ENCODE measurements around the gene INS.
"Not testable (repeated sequence)": the region's sequence is repeated elsewhere in the genome, so short reads cannot be mapped to it uniquely, and the experiment has no call there.

Gene INS

GRCh38 chr11:2131371-2132236 is 29.4 kb downstream of the INS start:
- no peak for DNase-seq

GRCh38 chr11:2130881-2131352 is 30.1 kb downstream of the INS start:
- no peak for DNase-seq

- no peak for DNase-seq
These were observed 31.2 kb downstream of the INS start for GRCh38 chr11:2129699-2130366.

DNA sequence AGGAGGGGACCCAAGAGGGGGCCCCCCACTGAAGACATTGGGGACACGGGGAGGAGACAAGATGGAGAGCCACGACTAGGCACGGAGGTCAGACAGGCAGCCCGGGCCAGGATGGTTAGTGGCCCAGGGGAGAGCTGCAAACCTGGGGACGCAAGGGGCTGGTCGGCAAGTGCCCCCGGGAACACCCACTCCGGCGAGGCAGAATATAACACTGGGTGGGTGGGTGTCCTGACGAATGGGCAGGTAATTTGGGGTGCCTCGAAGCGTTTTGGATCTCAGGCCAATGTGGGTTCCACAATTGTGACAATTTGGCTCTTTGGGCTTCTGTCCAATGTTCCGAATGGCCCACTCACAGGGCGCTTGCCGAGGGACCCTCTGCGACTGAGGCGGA is 31.7 kb downstream of the INS start:
- DNase-seq = no peak

DNA sequence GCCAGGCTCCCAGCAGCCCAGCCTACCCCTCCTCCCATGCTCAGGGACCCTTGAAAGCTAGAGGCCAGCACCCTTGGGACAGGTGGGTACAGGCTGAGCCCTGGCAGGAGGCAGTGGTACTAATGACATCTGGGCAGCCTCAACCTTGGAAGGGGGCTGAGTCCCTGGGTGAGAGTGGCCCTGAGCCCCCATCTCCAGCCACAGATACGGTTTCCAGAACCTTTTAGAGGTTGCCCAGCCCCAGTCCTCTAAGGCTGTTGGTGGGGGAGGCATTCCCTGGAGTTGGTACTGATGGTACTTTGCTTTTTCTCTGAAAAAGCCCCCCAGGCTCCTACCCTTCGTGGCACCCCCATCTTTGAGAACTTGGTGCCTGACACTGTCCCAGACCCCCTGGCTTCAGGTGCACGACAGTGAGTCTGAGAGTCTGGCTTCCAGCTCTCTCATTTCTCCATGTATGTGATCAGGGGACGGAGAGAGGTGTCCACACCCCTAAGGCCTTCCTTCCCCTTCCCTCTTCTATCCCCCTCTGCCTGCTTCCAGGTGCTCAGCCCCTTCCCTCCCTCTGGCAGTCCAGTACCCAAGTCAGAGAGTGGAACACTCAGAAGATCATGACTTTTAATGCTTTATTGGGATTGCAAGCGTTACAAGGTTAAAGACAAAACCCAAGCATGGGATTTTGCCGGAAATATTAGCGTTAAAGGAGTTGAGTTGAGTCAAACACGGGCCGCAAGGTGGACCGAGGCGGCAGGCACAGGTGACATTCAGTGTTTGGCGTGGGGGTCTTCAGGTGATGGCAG is 32.3 kb downstream of the INS start:
- no peak for DNase-seq

- no peak for DNase-seq
These were observed 32.9 kb downstream of the INS start for GRCh38 chr11:2128130-2128510.

DNA sequence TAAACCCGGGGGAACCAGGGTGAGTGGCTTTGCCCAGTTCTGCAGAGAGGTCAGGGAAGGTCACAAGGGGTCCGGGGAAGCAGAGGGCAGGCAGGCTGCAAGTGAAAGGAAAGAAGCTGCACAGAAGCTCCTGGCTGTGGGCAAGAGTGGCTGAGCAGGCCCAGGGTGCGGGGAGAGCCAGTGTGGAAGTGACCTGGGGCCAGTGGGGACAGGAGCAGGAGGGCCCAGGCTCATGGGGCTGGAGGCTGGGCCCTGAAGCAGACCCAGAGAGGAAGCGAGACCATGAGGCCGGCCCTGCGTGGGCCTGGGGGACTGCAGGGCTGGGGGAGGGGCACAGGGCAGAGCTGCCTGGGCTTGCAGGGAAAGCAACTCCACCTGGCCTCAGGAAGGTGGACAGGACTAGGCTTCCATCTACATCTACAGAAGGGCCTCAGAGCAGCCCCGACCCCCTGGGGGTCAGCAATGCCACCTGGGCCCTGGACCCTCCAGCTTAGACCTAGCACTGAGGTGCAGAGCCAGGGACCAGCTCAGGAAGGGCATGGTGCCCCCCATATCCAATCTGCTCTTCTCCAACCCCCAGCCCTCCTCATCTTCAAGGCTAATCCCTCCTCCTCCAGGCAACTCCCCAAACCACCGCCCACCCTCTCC is 33.4 kb downstream of the INS start:
- no peak for DNase-seq

- no peak for DNase-seq
These were observed 34.4 kb downstream of the INS start for GRCh38 chr11:2126520-2127085.

DNA sequence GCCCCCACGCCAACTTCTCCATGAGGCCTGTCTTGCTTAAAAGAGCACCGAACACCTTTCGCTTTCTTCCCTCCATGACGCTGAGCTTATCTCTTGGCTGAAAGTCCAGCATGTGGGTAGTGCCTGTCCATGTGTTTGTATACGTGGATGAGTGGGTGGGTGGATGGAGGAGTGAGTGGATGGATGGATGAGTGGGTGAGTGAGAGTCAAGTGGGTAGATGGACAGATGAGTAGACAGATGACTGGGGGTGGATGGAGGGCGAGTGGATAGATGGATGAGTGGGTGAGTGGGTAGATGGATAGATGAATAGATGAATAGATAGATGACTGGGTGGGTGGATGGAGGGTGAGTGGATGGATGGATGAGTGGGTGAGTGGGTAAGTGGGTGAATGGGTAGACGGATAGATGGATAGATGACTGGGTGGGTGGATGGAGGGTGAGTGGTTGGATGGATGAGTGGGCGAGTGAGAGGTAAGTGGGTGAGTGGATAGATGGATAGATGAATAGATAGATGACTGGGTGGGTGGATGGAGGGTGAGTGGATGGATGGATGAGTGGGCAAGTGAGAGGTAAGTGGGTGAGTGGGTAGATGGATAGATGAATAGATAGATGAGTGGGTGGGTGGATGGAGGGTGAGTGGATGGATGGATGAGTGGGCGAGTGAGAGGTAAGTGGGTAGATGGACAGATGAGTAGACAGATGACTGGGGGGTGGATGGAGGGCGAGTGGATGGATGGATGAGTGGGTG is 36.1 kb downstream of the INS start:
- not testable (repeated sequence) for DNase-seq

DNA sequence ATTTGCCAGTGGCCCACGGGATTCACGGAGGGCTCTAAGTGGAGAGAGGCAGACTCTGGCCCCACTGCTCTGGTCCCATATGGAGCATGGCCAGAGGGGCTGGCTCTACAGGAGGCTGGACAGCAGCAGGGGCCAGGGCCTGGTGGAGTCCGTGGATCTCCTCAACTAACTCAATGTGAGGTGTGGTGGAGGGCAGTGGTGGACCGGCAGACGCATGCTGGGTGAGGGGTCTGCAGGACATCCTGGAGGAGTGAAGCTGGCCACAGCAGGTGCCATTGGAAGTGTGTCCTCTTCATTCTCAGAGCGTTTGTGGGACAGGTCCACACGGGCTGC is 37.4 kb downstream of the INS start:
- DNase-seq = no peak

DNA sequence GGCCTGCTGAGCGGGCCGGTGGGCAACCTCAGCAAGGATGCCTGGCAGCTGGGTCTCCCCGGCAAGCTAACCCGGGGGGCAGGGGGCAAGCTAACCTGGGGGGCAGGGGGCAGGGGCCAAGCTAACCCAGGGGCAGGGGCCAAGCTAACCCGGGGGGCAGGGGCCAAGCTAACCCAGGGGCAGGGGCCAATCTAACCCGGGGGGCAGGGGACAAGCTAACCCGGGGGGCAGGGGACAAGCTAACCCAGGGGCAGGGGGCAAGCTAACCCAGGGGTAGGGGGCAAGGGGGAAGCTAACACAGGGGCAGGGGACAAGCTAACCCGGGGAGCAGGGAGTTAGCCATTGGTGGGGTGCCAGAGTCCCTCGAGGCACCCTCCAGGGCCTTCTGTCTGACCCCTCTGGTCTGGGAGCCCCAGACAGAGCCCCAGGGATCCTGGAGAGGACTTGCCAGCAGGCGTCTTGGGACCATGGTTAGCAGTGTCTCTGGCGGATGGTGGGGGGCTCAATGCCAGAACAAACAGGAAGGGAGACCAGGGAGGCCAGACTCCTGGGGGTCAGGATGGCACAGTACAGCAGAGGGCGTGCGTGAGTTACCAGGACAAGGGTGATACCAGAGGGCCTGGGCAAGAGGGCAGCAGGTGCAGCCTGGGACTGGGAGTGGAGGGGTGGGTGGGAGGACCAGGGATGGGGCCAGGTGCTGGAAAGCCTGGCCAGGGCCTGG is 37.9 kb downstream of the INS start:
- no peak for DNase-seq

GRCh38 chr11:2122222-2122906 is 38.6 kb downstream of the INS start:
- DNase-seq = no peak

- DNase-seq = no peak
These were observed 39.5 kb downstream of the INS start for GRCh38 chr11:2121227-2122130.

- DNase-seq = no peak
These were observed 40.5 kb downstream of the INS start for GRCh38 chr11:2120359-2121100.

DNA sequence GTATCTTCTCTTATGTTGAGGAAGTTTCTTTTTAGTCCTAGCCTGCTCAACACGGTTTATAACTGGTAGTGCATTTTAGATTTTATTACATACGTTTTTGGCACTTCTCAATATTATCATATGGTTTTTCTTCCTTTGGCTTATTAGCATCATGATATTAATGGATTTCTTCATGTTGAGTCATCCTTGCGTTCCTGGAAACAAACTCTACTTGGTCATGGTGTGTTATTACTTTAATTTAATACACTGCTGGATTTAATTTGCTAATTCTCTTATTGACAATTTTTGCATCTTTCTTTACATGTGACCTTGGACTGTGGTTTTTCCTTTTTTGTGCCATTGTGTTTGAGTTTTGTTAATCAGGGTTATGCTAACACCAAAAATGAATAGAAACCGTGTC is 42.3 kb downstream of the INS start:
- DNase-seq = no peak

GRCh38 chr11:2116680-2117079 is 44.3 kb downstream of the INS start:
- no peak for DNase-seq

DNA sequence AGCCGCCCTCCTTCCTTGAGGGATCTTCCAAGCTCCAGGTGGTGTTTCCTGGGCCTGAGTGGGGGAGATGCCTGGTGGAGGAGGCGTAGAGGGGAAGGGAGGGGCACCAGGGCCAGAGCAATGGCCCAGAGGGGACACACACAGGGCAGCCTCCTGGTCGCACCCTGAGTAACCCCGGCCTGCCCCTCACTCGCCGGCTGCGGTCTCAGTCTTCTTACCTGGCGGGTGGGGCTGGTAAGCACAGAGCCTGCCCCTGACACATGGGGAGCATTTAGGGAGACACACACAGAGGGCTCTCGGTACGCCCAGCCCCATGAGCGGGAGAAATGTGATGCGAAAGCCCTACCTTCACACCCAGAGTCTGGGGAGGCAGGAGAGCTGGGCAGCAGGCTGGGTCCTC is 45.7 kb downstream of the INS start:
- DNase-seq = no peak

DNA sequence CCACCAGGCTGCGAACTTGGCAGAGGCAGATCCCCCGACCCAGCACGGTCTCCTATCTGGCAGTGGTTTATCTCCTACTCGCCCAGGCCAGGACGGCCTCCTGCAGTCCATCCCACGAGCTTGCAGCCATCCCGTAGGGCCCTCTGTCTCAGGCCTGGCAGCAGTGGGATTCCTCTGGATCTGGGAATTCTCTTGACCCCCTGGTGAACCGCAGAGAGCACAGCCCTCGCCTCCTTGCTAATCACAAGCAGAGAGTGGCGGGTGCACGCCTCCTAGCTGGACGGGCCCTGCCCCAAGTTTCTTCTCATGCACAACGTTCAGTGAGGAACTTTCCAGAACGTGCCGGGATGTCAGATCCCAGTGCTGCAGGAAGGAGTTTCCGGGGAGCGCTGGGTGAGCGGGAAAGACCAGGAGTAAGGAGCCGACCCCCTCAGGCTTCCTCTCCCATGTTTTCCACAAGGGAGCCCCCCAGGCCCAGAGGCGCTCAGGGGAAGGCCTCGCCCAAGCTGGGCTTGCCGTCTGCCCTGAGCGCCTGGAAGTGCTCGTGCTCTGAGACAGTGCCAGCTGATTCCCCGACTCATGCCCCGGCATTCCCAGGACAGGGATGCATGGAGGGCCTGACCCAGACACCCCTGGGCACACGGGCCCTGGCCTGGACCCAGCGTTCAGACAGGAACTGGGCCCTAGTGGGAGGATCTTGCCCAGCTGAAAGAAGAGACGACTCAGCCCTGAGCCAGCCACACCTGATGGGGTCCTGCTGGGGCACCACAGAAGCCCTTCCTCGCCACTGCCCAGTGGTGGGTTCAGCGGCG is 46.4 kb downstream of the INS start:
- no peak for DNase-seq

Measured in NCI-H187 treated with DMSO at 0.1 percent for 48 hours (cell line).